Liver (tissue), 3 donors: ENCODE data around the gene WDR37.
"Not testable (repeated sequence)": the region's sequence is repeated elsewhere in the genome, so short reads cannot be mapped to it uniquely, and the experiment has no call there.

ENCODE experiments used
- CTCF ChIP-seq: fragments of 150-350 bp; IDR thresholded peaks from 2 replicates; pipeline ENCODE4 v1.5.1; 2017; ENCODE audit warnings: improper control_type of control experiment, low read depth, low read length; ENCODE audit not compliant: missing input control
- EGR1 ChIP-seq, 2 donors: IDR thresholded peaks; 2 replicates each; pipeline ENCODE4 v1.6.1; 2016 to 2018; ENCODE audit warnings: antibody characterized with exemption in 2 of 2, low read depth in 2 of 2
- FOXA1 ChIP-seq: IDR thresholded peaks from 2 replicates; pipeline ENCODE4 v1.6.1; 2016; ENCODE audit warnings: antibody characterized with exemption
- GABPA ChIP-seq, 2 donors: IDR thresholded peaks in 1 of 2; conservative IDR thresholded peaks in 1 of 2; 2 replicates each; pipeline ENCODE4 v1.6.1; 2016; ENCODE audit warnings: antibody characterized with exemption in 2 of 2, mild to moderate bottlenecking in 1 of 2, moderate library complexity in 1 of 2
- JUND ChIP-seq, 2 donors: IDR thresholded peaks; 2 replicates each; pipeline ENCODE4 v1.6.1; 2016; ENCODE audit warnings: antibody characterized with exemption in 2 of 2
- NR2F2 ChIP-seq: IDR thresholded peaks from 2 replicates; pipeline ENCODE4 v1.6.1; 2016; ENCODE audit warnings: antibody characterized with exemption
- RAD21 ChIP-seq, 2 donors: IDR thresholded peaks; 2 replicates each; pipeline ENCODE4 v1.6.1; 2016; ENCODE audit warnings: antibody characterized with exemption in 2 of 2, mild to moderate bottlenecking in 2 of 2
- RXRA ChIP-seq, 2 donors: IDR thresholded peaks; 2 replicates each; pipeline ENCODE4 v1.6.1; 2017 to 2018; ENCODE audit warnings: antibody characterized with exemption in 2 of 2, mild to moderate bottlenecking in 1 of 2
- SP1 ChIP-seq: IDR thresholded peaks from 2 replicates; pipeline ENCODE4 v1.6.1; 2018; ENCODE audit warnings: antibody characterized with exemption, mild to moderate bottlenecking
- TAF1 ChIP-seq: conservative IDR thresholded peaks from 2 replicates; pipeline ENCODE4 v1.6.1; 2016; ENCODE audit warnings: antibody characterized with exemption, mild to moderate bottlenecking
- YY1 ChIP-seq: IDR thresholded peaks from 2 replicates; pipeline ENCODE4 v1.6.1; 2016; ENCODE audit warnings: antibody characterized with exemption, mild to moderate bottlenecking
- ZBTB33 ChIP-seq: IDR thresholded peaks from 2 replicates; pipeline ENCODE4 v1.6.1; 2016; ENCODE audit warnings: antibody characterized with exemption
- TF ChIP-seq, protein P1 (sequence below): IDR thresholded peaks from 2 replicates; pipeline ENCODE4 v1.6.1; 2016; ENCODE audit warnings: antibody characterized with exemption
- TF ChIP-seq, protein P2 (sequence below): IDR thresholded peaks from 2 replicates; pipeline ENCODE4 v1.6.1; 2016; ENCODE audit warnings: antibody characterized with exemption, mild to moderate bottlenecking
- donor health status: healthy.
- donor health status: healthy.

DNA sequence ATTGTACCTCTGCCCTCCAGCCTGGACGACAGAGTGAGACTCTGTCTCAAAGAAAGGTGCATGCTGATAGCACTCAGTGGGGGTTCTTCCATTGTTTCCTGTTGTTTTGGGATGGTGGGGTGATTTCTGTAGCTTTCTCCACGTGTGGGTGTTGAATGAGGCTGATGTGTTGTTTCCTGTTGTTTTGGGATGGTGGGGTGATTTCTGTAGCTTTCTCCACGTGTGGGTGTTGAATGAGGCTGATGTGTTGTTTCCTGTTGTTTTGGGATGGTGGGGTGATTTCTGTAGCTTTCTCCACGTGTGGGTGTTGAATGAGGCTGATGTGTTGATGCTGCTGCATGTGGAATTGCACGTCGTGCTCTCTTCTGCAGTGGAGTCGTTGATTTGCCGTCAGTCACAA, 46.2 kb upstream of the WDR37 start:
- not testable (repeated sequence) for TF ChIP-seq CTCF; TAF1; ZBTB33; EGR1 (IDR thresholded peaks at IDR 0.05; ENCODE audit: low read depth in 2 of 2); RAD21 (IDR thresholded peaks at IDR 0.05); NR2F2; GABPA (IDR thresholded peaks at IDR 0.05 in 1 of 2, conservative IDR thresholded peaks at IDR 0.05 in 1 of 2); YY1; SP1; FOXA1; JUND (IDR thresholded peaks at IDR 0.05); RXRA (IDR thresholded peaks at IDR 0.05)
- TF ChIP-seq, protein P1, sequence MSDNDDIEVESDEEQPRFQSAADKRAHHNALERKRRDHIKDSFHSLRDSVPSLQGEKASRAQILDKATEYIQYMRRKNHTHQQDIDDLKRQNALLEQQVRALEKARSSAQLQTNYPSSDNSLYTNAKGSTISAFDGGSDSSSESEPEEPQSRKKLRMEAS, result not testable (repeated sequence)
- TF ChIP-seq, protein P2, sequence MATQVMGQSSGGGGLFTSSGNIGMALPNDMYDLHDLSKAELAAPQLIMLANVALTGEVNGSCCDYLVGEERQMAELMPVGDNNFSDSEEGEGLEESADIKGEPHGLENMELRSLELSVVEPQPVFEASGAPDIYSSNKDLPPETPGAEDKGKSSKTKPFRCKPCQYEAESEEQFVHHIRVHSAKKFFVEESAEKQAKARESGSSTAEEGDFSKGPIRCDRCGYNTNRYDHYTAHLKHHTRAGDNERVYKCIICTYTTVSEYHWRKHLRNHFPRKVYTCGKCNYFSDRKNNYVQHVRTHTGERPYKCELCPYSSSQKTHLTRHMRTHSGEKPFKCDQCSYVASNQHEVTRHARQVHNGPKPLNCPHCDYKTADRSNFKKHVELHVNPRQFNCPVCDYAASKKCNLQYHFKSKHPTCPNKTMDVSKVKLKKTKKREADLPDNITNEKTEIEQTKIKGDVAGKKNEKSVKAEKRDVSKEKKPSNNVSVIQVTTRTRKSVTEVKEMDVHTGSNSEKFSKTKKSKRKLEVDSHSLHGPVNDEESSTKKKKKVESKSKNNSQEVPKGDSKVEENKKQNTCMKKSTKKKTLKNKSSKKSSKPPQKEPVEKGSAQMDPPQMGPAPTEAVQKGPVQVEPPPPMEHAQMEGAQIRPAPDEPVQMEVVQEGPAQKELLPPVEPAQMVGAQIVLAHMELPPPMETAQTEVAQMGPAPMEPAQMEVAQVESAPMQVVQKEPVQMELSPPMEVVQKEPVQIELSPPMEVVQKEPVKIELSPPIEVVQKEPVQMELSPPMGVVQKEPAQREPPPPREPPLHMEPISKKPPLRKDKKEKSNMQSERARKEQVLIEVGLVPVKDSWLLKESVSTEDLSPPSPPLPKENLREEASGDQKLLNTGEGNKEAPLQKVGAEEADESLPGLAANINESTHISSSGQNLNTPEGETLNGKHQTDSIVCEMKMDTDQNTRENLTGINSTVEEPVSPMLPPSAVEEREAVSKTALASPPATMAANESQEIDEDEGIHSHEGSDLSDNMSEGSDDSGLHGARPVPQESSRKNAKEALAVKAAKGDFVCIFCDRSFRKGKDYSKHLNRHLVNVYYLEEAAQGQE, result not testable (repeated sequence)
